PC-9 (cell line): ENCODE data around the gene UROS. TPM values are rescaled to one million over a fixed set of nuclear protein-coding genes. Genes with fewer than 3 reads are reported as not detected.

Experiments used
- BruUV-seq: library from RNA; stranded (reverse); fragments of 400-500 nt; replicated peaks from 2 replicates; lab custom pipeline; 2021; lab: Mats Ljungman, UMichigan
- CTCF ChIA-PET: fragments of 300-600 bp; sonication (Branson Sonifier 250); formaldehyde crosslinking; loops from one replicate; lab custom pipeline; 2022; ENCODE audit warnings: antibody characterized with exemption; lab: Charles Lee
- POLR2A ChIA-PET: fragments of 300-600 bp; sonication (Branson Sonifier 250); formaldehyde crosslinking; loops from one replicate; lab custom pipeline; 2022; ENCODE audit warnings: antibody characterized with exemption; ENCODE audit not compliant: unreplicated experiment; lab: Charles Lee
- DNase-seq, 2 experiments: peaks; one replicate each; pipeline versions ENCODE4 v3.0.0 to v3.0.0-alpha.2; 2015 to 2022; ENCODE audit warnings: mixed read lengths in 1 of 2
- H2AFZ ChIP-seq: fragments of 200-600 bp; sonication (generic); 2 replicates; pipeline ENCODE4 v1.8.1; 2017; ENCODE audit warnings: antibody characterized with exemption
- H3F3A ChIP-seq: fragments of 200-600 bp; sonication (generic); 2 replicates; pipeline ENCODE4 v1.8.1; 2017; ENCODE audit warnings: antibody characterized with exemption, mild to moderate bottlenecking, low read depth; ENCODE audit not compliant: insufficient read depth
- H3K27ac ChIP-seq: fragments of 200-600 bp; sonication (generic); 2 replicates; pipeline ENCODE4 v1.6.1; 2016; ENCODE audit warnings: mixed run types
- H3K27me3 ChIP-seq: fragments of 200-600 bp; sonication (generic); 2 replicates; pipeline ENCODE4 v1.6.1; 2016; ENCODE audit warnings: low read depth, mixed run types; ENCODE audit not compliant: insufficient read depth
- H3K36me3 ChIP-seq: fragments of 200-600 bp; sonication (generic); 2 replicates; pipeline ENCODE4 v1.6.1; 2016; ENCODE audit warnings: low read depth, mixed run types
- H3K4me1 ChIP-seq: fragments of 200-600 bp; sonication (generic); replicated peaks from 2 replicates; pipeline ENCODE4 v1.6.1; 2016; ENCODE audit warnings: mixed run types; ENCODE audit not compliant: insufficient read depth
- H3K4me2 ChIP-seq: fragments of 200-600 bp; sonication (generic); 2 replicates; pipeline ENCODE4 v1.6.1; 2017; ENCODE audit warnings: mixed run types
- H3K4me3 ChIP-seq: fragments of 200-600 bp; sonication (generic); 2 replicates; pipeline ENCODE4 v1.6.1; 2016; ENCODE audit warnings: mixed run types
- H3K79me2 ChIP-seq: fragments of 200-600 bp; sonication (generic); 2 replicates; pipeline ENCODE4 v1.6.1; 2017; ENCODE audit warnings: low read depth, mixed run types
- H3K9me2 ChIP-seq: fragments of 200-600 bp; sonication (generic); 2 replicates; pipeline ENCODE4 v1.8.1; 2017; ENCODE audit warnings: mild to moderate bottlenecking; ENCODE audit not compliant: insufficient read depth
- H3K9me3 ChIP-seq: fragments of 200-600 bp; sonication (generic); 2 replicates; pipeline ENCODE4 v1.8.1; 2016; ENCODE audit warnings: low read depth; ENCODE audit not compliant: insufficient read depth
- H4K20me1 ChIP-seq: fragments of 200-600 bp; sonication (generic); 2 replicates; pipeline ENCODE4 v1.8.1; 2017; ENCODE audit not compliant: insufficient read depth
- CTCF ChIP-seq: fragments of 200-600 bp; sonication (generic); conservative IDR thresholded peaks from 2 replicates; pipeline ENCODE4 v1.6.1; 2017; ENCODE audit warnings: mixed run types, antibody characterized with exemption, mild to moderate bottlenecking, moderate library complexity
- EZH2 ChIP-seq: fragments of 200-600 bp; sonication (generic); IDR thresholded peaks from 2 replicates; pipeline ENCODE4 v1.8.0; 2017; ENCODE audit warnings: antibody characterized with exemption, low read depth
- intact Hi-C: fragments of 100-400 bp; cut with micrococcal nuclease; formaldehyde crosslinking; loops from one replicate; pipeline ENCODE4 v1.10.0; 2022; ENCODE audit not compliant: unreplicated experiment
- total RNA-seq: library from RNA; stranded (reverse); gene quantifications from 2 replicates; pipeline ENCODE4 v1.2.3, GENCODE V29; 2021

UROS gene
- total RNA-seq, 1 experiment from 2014 or later, result 35.1 TPM

- Histone ChIP-seq H3K79me2 (no peaks in the 10 kb centered on the region), H3K4me3 (no peak overlapping the region), H3K27ac (no peak overlapping the region), H4K20me1 (no peaks in the 10 kb centered on the region), H3K4me2 (no peak overlapping the region), H3K9me2 (no peaks in the 10 kb centered on the region), H3K27me3 (no peaks in the 10 kb centered on the region), H3K9me3 (no peaks in the 10 kb centered on the region), H3K36me3 (no peaks in the 10 kb centered on the region), H3F3A (no peaks in the 10 kb centered on the region), H3K4me1 (no peaks in the 10 kb centered on the region), H2AFZ (no peak overlapping the region)
- BruUV-seq, result no TSS peak
- intact Hi-C loops, result no loop called here
- ChIA-PET POLR2A (no interaction called here), CTCF (no interaction called here)
- no peak for TF ChIP-seq CTCF
- TF ChIP-seq EZH2, result no peak
- no peak for DNase-seq
Observed at GRCh38 chr10:125778556-125778955, 44.5 kb downstream of the UROS start.

- no peak overlapping the region for H2AFZ ChIP-seq
- H3K4me3 ChIP-seq, result no peak overlapping the region
- no peak for DNase-seq
- ChIA-PET POLR2A (no interaction called here), CTCF (no interaction called here)
- no peaks in the 10 kb centered on the region for H3K4me1 ChIP-seq
- H3K9me3 ChIP-seq, result no peaks in the 10 kb centered on the region
- no TSS peak for BruUV-seq
- intact Hi-C loops, result no loop called here
- no peaks in the 10 kb centered on the region for H3K27me3 ChIP-seq
- H3K9me2 ChIP-seq, result no peaks in the 10 kb centered on the region
- H4K20me1 ChIP-seq, result no peaks in the 10 kb centered on the region
- no peak overlapping the region for H3K27ac ChIP-seq
- H3F3A ChIP-seq, result no peaks in the 10 kb centered on the region
- H3K4me2 ChIP-seq, result no peak overlapping the region
- TF ChIP-seq EZH2 (no peak), CTCF (no peak)
- H3K79me2 ChIP-seq, result no peaks in the 10 kb centered on the region
- H3K36me3 ChIP-seq, result no peaks in the 10 kb centered on the region
Observed at GRCh38 chr10:125777806-125778205, 45.3 kb downstream of the UROS start.

- TF ChIP-seq CTCF (no peak), EZH2 (no peak)
- Histone ChIP-seq H3F3A (no peaks in the 10 kb centered on the region), H3K27me3 (no peaks in the 10 kb centered on the region), H3K36me3 (no peaks in the 10 kb centered on the region), H4K20me1 (no peaks in the 10 kb centered on the region), H3K9me2 (no peaks in the 10 kb centered on the region), H3K79me2 (no peaks in the 10 kb centered on the region), H3K9me3 (no peaks in the 10 kb centered on the region), H3K4me3 (no peak within 1 kb of the TSS), H3K4me1 (no peaks in the 10 kb centered on the region), H2AFZ (no peak within 1 kb of the TSS), H3K4me2 (no peak within 1 kb of the TSS), H3K27ac (no peak within 1 kb of the TSS)
- POLR2A ChIA-PET, result no interaction called here
- intact Hi-C loops, result no loop called here
- BruUV-seq, result no TSS peak
- DNase-seq, result no peak
- CTCF ChIA-PET, result no interaction called here
Observed at GRCh38 chr10:125775491-125776106, 47.5 kb downstream of the UROS start, which contains the start of gene MMP21. Gene MMP21, minus strand, starts transcription at chr10:125775821. Its CDS starts 0 bp downstream, at chr10:125775821.
